Stimulated activated CD4-positive, alpha-beta T cell treated with anti-CD3 and anti-CD28 coated beads, Interleukin-12 subunit alpha, Interleukin-12 subunit beta, amount 100 ng/mL, for 24 hours (primary cell): Measurements from ENCODE around the gene HRC.
"Not testable (repeated sequence)": the region's sequence is repeated elsewhere in the genome, so short reads cannot be mapped to it uniquely, and the experiment has no call there.

Experiments used
- DNase-seq, 2 experiments: peaks; one replicate each; pipeline ENCODE4 v3.0.0-alpha.2; 2020; ENCODE audit warnings: low read depth in 2 of 2

The HRC gene

GRCh38 chr19:49135686-49136085 lies 19.5 kb downstream of the HRC start:
- DNase-seq = no peak

GRCh38 chr19:49133621-49134454 lies 21.4 kb downstream of the HRC start:
- DNase-seq = peak in 1 of 2 experiments; percentile 56

GRCh38 chr19:49132974-49133609 lies 22.1 kb downstream of the HRC start:
- peak in 1 of 2 experiments; percentile 20 for DNase-seq

GRCh38 chr19:49130325-49130724 lies 24.9 kb downstream of the HRC start:
- no peak for DNase-seq

- no peak for DNase-seq
Measured at GRCh38 chr19:49129238-49129583, 26.0 kb downstream of the HRC start.

GRCh38 chr19:49128545-49129237 lies 26.5 kb downstream of the HRC start:
- no peak for DNase-seq

GRCh38 chr19:49127674-49128544 lies 27.3 kb downstream of the HRC start:
- peak; percentile 88 to 92 for DNase-seq

GRCh38 chr19:49127225-49127624 lies 28.0 kb downstream of the HRC start:
- DNase-seq = not testable (repeated sequence)

- DNase-seq = no peak
Measured at GRCh38 chr19:49126575-49126974, 28.6 kb downstream of the HRC start.

GRCh38 chr19:49125025-49125731 lies 30.0 kb downstream of the HRC start:
- DNase-seq = no peak

- not testable (repeated sequence) for DNase-seq
Measured at GRCh38 chr19:49123285-49123684, 31.9 kb downstream of the HRC start.

- DNase-seq = not testable (repeated sequence)
Measured at GRCh38 chr19:49121841-49122240, 33.4 kb downstream of the HRC start.

GRCh38 chr19:49120868-49121267 lies 34.3 kb downstream of the HRC start:
- no peak for DNase-seq

- no peak for DNase-seq
Measured at GRCh38 chr19:49120325-49120683, 34.9 kb downstream of the HRC start.

GRCh38 chr19:49119411-49120324 lies 35.5 kb downstream of the HRC start, which contains the start of gene PPFIA3:
Gene PPFIA3 (plus strand): TSS chr19:49119544. CDS start chr19:49127874, 8,330 bp downstream.
- DNase-seq = no peak

GRCh38 chr19:49118565-49119410 lies 36.4 kb downstream of the HRC start, which contains the start of gene C19orf73:
Gene C19orf73 (minus strand): TSS chr19:49119143. CDS start chr19:49119022, 121 bp downstream.
- peak; percentile 91 for DNase-seq

GRCh38 chr19:49117677-49118564 lies 37.3 kb downstream of the HRC start:
- DNase-seq = no peak

GRCh38 chr19:49116544-49116943 lies 38.7 kb downstream of the HRC start:
- DNase-seq = no peak
